GM18858 (cell line): ENCODE results near the gene ZC3H13.

Experiments used
- ATAC-seq: cut with Tn5 transposase; IDR thresholded peaks from one replicate; pipeline ENCODE4 v1.9.1; 2021; ENCODE audit not compliant: unreplicated experiment

ZC3H13 gene

GRCh38 chr13:46052319-46053161, at the start of gene ZC3H13:
ZC3H13 (minus strand) TSS chr13:46052746; CDS start chr13:46045507, 7,239 bp downstream.
- peak; percentile 97 for ATAC-seq

DNA sequence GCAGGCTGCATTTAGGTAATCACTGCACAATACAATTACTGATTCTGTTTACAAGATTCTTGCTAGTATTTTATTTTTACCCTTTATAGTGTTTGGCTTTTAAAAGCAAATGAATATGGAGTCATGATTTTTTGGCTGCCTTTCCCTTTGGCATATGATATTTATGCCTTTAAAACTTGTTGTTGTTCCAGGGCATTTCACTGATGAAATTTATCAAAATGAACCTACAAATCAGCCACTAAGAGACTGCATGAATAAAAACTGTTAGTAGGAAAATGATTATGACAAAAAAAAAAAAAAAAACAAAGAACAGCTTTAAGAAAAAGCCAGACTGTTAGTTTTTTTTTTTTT, 49.7 kb upstream of the ZC3H13 start:
- no peak for ATAC-seq

DNA sequence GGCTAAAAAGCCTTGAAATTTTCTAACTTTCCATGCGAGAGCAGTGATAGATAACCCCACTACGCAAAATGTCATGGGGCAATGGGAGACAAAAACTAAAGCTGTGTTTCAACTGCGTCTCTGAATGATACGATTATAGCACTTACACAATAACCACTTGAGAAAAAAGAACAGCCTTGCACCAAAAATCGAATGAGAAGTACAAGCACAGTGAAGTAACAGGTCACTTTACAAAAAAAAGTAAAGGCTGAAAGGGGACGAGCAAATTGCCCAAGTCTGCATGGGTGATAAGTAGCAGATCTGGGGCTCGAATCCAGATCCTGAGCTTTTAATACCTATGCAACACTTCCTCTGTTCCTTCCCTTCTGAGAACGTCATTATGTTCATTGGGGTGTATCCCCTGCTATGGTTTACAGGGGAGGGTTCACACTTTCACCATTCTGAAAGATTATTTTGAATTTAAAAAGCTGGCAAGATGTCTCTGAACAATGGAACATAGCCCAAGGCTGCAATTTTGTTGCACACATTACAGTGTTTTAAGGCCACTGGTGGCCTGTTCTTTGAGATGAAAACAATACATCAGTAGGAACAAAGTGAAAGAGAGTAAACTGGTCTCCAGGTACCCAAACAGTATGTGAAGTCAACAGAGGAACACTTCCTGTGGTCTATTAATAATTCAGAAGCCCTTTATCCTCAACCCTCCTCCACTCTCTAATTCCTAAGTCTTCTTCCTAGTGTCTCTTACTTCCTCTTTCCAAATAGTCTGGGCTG, 49.1 kb upstream of the ZC3H13 start:
- ATAC-seq, result no peak

GRCh38 chr13:46101002-46101401, 48.5 kb upstream of the ZC3H13 start:
- no peak for ATAC-seq

GRCh38 chr13:46100191-46100815, 47.8 kb upstream of the ZC3H13 start:
- ATAC-seq, result peak; percentile 60

DNA sequence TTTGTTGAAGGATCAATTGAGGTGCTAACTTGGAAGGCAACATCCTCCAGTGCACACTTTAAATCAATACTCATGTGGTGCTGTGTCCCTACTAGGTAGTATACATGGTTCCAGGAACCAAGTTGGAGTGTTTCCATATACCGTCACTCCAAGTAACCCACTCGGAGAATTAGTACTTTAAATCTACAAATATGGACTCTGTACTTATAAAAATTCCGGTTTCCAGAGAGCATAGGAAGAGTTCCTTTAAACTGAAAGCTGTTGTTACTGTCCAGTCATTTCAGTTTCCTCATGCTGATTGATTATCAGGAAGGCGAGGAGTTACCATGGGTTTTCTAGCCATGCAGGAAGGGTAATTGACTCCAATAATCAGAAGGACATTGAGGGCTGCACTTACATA, 45.1 kb upstream of the ZC3H13 start:
- no peak for ATAC-seq

GRCh38 chr13:46097015-46097414, 44.5 kb upstream of the ZC3H13 start:
- ATAC-seq, result no peak

DNA sequence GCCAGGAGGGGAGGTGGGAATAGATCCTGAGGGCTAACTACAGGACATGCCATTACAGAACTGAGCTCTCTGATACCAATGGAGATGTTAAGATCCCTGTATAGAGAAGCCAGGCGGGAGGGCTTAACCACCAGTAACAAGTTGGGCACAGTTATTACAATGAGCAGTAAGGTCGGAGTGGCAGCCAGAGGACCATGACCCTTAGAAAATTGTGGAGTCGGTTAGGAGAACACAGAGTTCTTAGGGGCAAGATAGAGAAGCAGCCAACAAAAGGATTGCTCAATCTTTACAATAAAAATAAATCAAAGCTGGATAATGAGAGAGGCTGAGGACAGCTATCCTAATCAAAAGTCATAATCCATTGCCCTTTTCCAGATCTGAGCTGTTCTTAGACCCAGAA, 41.9 kb upstream of the ZC3H13 start:
- ATAC-seq, result no peak

DNA sequence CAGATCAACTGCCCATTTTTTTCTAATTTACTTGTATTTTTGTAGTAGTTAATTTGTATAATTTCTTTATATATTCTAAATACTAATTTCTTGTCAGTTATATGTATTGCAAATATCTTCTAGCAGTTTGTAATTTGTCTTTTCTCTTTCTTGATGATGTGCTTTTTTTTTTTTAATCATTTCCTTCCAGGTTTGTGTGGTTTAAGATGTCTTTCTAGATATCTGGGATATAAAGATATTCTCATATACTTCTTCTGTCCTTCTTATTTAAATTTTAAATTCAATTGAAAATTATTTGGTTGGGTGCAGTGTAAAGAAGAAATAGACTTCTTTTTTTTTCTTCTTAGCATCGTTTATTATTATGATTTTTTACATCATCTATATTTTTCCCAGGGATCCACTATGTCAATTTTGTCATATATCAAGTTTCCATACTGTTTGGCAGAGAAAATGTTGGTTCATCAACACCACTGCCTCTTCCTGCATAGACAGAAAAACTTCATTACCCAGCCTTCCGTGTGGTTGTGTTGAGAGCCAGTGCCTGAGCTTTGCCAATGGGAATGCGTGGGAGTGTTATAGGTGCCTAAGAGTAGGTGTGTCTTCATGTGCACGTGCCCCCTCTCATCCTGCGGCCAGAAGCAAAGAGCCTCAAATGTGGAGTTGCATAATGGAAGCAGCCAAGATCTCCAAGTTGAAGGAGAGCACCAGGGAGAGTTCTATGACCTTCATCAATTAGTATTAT, 36.4 kb upstream of the ZC3H13 start:
- ATAC-seq, result no peak

GRCh38 chr13:46087481-46087880, 34.9 kb upstream of the ZC3H13 start:
- ATAC-seq, result no peak

DNA sequence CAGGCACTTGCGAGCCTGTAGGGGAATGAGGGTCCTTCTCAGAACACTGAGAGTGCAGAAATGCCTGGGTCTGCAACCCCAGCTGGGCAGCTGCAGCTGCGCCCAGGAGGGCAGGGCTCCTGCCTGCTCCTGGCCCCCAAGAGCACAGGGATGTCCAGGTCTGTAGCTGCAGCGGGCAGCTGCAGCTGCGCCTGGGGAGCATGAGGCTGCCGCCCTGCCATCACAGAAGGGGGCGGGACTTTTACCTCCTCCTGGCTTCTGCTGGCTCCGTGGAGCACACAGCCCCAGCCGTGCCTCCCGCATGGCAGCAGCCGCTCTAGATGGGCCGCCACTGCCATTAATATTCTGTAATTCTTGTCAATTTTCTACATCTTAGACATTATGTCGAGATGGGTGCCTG, 34.4 kb upstream of the ZC3H13 start:
- ATAC-seq, result no peak

DNA sequence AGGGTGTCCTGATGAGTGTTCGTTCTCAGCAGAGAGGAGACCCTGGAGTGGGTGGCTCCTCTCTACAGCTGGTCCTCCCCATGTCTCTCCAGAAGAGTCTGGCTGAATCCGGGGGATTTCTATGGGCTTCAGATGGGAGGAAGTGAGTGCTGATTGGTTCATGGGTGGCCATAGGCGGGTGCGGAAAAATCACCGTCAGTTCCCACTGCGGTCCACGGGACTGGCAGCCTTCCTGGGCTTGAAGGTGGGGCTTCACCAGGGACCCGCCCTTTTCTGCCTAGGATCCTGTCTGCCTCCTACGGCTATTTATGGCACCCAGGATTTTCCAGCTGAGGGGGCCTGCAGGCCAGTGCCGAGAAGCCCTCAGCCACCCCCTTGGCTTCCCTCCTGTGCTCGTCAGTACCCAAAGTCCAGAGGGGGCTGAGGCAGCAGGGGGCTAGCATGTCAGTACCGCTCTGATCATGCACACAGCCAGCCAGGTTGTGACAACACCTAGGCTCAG, 33.9 kb upstream of the ZC3H13 start:
- no peak for ATAC-seq

DNA sequence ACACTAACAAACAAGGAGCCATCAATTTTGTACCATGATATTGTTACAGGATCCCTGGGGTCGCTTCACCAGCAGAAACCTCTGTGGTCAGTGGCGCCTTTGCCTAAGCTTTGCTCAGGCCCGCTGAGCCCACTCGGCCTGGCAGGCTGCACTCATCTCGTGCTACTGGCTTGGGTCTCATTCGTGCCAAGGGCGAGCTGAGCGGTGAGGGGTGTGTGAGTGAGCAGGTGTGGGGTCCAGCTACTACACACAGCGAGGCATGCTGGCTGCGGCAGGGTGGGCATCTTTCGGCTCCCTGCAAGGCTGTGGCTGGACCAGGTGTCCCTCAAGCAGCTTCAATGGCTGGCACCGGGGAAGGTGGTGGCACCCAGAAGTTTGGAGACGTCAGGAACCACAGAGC, 33.2 kb upstream of the ZC3H13 start:
- no peak for ATAC-seq

- no peak for ATAC-seq
These were observed 29.8 kb upstream of the ZC3H13 start for GRCh38 chr13:46082324-46082723.

- ATAC-seq, result no peak
These were observed 27.2 kb upstream of the ZC3H13 start for GRCh38 chr13:46079770-46080169.

DNA sequence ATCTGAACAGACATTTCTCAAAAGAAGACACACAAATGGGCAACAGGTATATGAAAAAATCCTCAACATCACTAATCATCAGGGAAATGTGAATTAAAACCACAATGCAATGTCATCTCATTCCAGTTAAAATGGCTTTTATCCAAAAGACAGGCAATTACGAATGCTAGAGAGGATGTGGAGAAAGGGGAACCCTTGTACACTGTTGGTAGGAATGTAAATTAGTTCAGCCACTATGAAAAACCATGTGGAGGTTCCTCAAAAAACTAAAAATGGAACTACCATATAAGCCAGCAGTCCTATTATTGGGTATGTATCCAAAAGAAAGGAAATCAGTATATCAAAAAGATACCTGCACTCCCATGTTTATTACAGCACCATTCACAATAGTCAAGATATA, 24.7 kb upstream of the ZC3H13 start:
- no peak for ATAC-seq

DNA sequence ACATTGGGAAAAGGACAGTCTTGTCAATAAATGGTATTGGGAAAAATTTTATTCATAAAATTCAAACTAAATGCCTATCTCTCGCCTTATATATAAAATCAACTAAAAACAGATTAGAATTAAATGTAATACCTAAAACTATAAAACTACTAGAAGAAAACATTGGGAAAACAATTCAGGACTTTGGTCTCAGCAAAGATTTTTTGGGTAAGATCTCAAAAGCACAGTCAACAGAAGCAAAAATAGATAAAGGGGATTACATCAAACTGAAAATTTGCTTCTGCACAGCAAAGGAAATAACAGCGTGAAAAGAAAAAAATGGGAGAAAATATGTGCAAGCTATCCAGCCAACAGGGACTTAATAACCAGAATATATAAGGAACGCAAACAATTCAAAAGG, 24.3 kb upstream of the ZC3H13 start:
- ATAC-seq, result no peak

- no peak for ATAC-seq
These were observed 23.3 kb upstream of the ZC3H13 start for GRCh38 chr13:46075811-46076210.

DNA sequence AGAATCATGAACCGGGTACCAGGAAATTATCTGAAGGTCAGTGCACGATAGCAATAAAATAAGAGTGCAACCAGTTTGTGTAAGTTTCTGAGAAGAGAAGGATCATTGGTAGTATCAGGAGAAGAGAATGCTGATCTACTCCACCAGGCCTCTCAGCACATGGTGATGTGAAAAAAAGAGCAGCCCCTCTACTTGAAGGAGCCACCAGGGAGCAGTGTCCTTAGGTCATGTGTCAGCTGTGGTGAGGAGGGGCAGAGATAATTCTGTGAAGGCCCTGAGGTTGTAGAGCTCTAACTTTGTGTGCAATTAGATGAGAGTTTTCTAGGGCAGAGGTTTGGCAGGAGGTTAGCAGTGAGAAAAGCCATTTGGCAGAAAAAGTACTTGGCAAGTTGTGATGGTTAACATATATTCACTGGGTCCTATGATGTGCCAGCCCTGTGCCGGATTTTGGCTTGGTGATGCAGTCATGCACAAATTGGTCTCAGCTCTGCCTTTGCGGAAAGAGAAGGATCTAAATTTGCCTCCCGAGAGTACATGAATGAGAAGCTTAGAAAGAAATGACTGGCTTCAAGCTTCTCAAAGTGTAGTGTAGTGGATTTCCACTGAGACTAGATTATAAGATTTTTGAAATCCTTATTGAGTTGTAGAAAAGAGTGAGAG, 19.2 kb upstream of the ZC3H13 start:
- ATAC-seq, result peak; percentile 79

DNA sequence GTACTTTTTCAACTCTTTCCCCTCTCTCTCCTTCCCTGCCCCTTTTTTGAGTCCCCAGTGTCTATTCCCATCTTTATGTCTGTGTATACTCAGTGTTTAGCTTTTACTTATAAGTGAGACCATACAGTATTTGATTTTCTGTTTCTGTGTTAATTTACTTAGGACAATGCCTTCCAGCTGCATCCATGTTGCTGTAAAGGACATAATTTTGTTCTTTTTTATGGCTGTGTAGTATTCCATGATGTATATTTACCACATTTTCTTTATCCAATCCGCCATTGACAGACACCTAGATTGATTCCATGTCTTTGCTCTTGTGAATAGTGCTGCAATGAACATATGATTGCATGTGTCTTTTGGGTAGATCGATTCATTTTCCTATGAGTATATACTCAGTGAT, 10.7 kb upstream of the ZC3H13 start:
- no peak for ATAC-seq

DNA sequence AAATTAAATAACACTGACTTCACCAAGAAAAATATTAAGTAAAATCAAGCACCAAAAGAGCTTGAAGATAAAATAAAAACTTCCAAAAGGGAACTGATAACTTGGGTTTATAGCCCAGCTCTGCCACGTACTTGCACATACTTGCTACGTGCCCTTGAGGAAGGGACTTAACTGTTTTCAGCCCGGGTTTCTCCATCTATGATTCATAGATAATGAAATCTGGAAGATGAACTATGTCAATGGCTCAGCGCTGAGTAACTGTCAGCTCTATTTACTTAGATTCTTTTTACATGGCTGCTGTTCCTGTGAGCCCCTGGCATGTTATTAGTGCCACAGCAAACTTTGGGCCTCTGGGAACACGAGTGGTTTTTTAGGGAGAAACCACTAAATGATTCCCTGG, 9.6 kb upstream of the ZC3H13 start:
- no peak for ATAC-seq
